Mesenchymal stem cell (in vitro differentiated cells and primary cell): Measurements from ENCODE around the gene MIOX.

ENCODE experiments used
- DNase-seq: peaks from one replicate; pipeline ENCODE4 v3.0.0-alpha.2; 2013
- H2AFZ ChIP-seq: one replicate; pipeline ENCODE4 v1.6.1; 2013; ENCODE audit warnings: low read depth, mild to moderate bottlenecking, control low read depth, inconsistent platforms, low read length, moderate library complexity
- H2AK5ac ChIP-seq: 2 replicates; pipeline ENCODE4 v1.6.1; 2013; ENCODE audit warnings: low read length, moderate library complexity, mild to moderate bottlenecking, inconsistent platforms; ENCODE audit not compliant: severe bottlenecking
- H2BK120ac ChIP-seq: one replicate; pipeline ENCODE4 v1.6.1; 2013; ENCODE audit warnings: low read depth, mild to moderate bottlenecking, inconsistent platforms, low read length, moderate library complexity
- H2BK12ac ChIP-seq, 2 experiments: one replicate each; pipeline ENCODE4 v1.6.1; 2013; ENCODE audit warnings: inconsistent platforms in 2 of 2, low read length in 2 of 2, mild to moderate bottlenecking in 2 of 2, moderate library complexity in 2 of 2, control low read depth in 1 of 2
- H2BK15ac ChIP-seq: one replicate; pipeline ENCODE4 v1.6.1; 2013; ENCODE audit warnings: mild to moderate bottlenecking, low read depth, inconsistent platforms; ENCODE audit not compliant: poor library complexity, severe bottlenecking
- H2BK5ac ChIP-seq: 2 replicates; pipeline ENCODE4 v1.6.1; 2013; ENCODE audit warnings: low read depth, mild to moderate bottlenecking, low read length, control low read depth, inconsistent platforms; ENCODE audit not compliant: poor library complexity, severe bottlenecking
- H3K14ac ChIP-seq, 2 experiments: one replicate each; pipeline ENCODE4 v1.6.1; 2013; ENCODE audit warnings: inconsistent platforms in 2 of 2, low read length in 2 of 2, control low read depth in 1 of 2, mild to moderate bottlenecking in 1 of 2, moderate library complexity in 1 of 2
- H3K18ac ChIP-seq, 2 experiments: one replicate each; pipeline ENCODE4 v1.6.1; 2013; ENCODE audit warnings: inconsistent platforms in 2 of 2, low read length in 2 of 2, control low read depth in 1 of 2, low read depth in 1 of 2, mild to moderate bottlenecking in 1 of 2
- H3K23ac ChIP-seq, 2 experiments: one replicate each; pipeline ENCODE4 v1.6.1; 2013; ENCODE audit warnings: inconsistent platforms in 2 of 2, low read length in 2 of 2, mild to moderate bottlenecking in 2 of 2, moderate library complexity in 2 of 2, control low read depth in 1 of 2
- H3K27ac ChIP-seq: 2 replicates; pipeline ENCODE4 v1.5.1; 2013; ENCODE audit warnings: mild to moderate bottlenecking, moderate library complexity, low read length, control low read depth, inconsistent platforms; ENCODE audit not compliant: poor library complexity, severe bottlenecking
- H3K27me3 ChIP-seq, 2 experiments: 2 replicates each; pipeline versions ENCODE4 v1.6.1 to v1.7.0; 2013; ENCODE audit warnings: low read length in 2 of 2, mild to moderate bottlenecking in 2 of 2, moderate library complexity in 2 of 2, control low read depth in 1 of 2, inconsistent platforms in 1 of 2; ENCODE audit not compliant: control insufficient read depth in 1 of 2, insufficient read depth in 1 of 2
- H3K36me3 ChIP-seq, 2 experiments: 2 replicates each; pipeline versions ENCODE4 v1.6.1 to v1.7.0; 2013; ENCODE audit warnings: low read length in 2 of 2, control low read depth in 1 of 2, inconsistent platforms in 1 of 2, low read depth in 1 of 2, mild to moderate bottlenecking in 1 of 2; ENCODE audit not compliant: insufficient read depth in 2 of 2, control insufficient read depth in 1 of 2
- H3K4ac ChIP-seq, 2 experiments: one replicate each; pipeline ENCODE4 v1.6.1; 2013; ENCODE audit warnings: inconsistent platforms in 2 of 2, low read length in 2 of 2, mild to moderate bottlenecking in 2 of 2, moderate library complexity in 2 of 2, control low read depth in 1 of 2, low read depth in 1 of 2
- H3K4me1 ChIP-seq: 2 replicates; pipeline ENCODE4 v1.6.1; 2013; ENCODE audit warnings: low read depth, low read length, control low read depth; ENCODE audit not compliant: control insufficient read depth, insufficient read depth
- H3K4me2 ChIP-seq: 2 replicates; pipeline ENCODE4 v1.6.1; 2013; ENCODE audit warnings: low read length, mild to moderate bottlenecking, inconsistent platforms; ENCODE audit not compliant: poor library complexity, severe bottlenecking
- H3K4me3 ChIP-seq, 2 experiments: 2 replicates each; pipeline versions ENCODE4 v1.5.1 to v1.7.0; 2013; ENCODE audit warnings: low read length in 2 of 2, mild to moderate bottlenecking in 2 of 2, control low read depth in 1 of 2, low read depth in 1 of 2; ENCODE audit not compliant: insufficient read depth in 1 of 2
- H3K79me1 ChIP-seq: replicated peaks from 2 replicates; pipeline ENCODE4 v1.6.1; 2013; ENCODE audit warnings: mild to moderate bottlenecking, control low read depth, low read length, inconsistent platforms; ENCODE audit not compliant: poor library complexity, severe bottlenecking
- H3K9ac ChIP-seq: 2 replicates; pipeline ENCODE4 v1.7.0; 2013; ENCODE audit warnings: mild to moderate bottlenecking, low read length, moderate library complexity
- H3K9me3 ChIP-seq: 2 replicates; pipeline ENCODE4 v1.7.0; 2013; ENCODE audit warnings: mild to moderate bottlenecking, low read length; ENCODE audit not compliant: control insufficient read depth
- H4K8ac ChIP-seq: one replicate; pipeline ENCODE4 v1.6.1; 2013; ENCODE audit warnings: inconsistent platforms, mild to moderate bottlenecking, low read length, moderate library complexity
- H4K91ac ChIP-seq: one replicate; pipeline ENCODE4 v1.6.1; 2013; ENCODE audit warnings: mild to moderate bottlenecking, low read length, inconsistent platforms
- WGBS: methylation state at CpG from one replicate; pipeline ENCODE4 v1.1.7; 2013; ENCODE audit warnings: mixed read lengths; 5-methylcytosine and 5-hydroxymethylcytosine counted together

MIOX gene

GRCh38 chr22:50452649-50453048 is 34.0 kb upstream of the MIOX start:
- Histone ChIP-seq H3K9me3 (no peaks in the 10 kb centered on the region), H3K27me3 (no peaks in the 10 kb centered on the region), H3K4ac (no peak overlapping the region), H3K18ac (no peak overlapping the region), H2AFZ (no peak overlapping the region), H3K14ac (no peak overlapping the region), H2AK5ac (no peak overlapping the region), H2BK15ac (no peak overlapping the region), H3K4me2 (no peak overlapping the region), H3K4me1 (no peaks in the 10 kb centered on the region), H3K79me1 (peaks cover 17% of the 10 kb centered on the region), H2BK5ac (no peak overlapping the region), H3K36me3 (peaks cover 63 to 81% of the 10 kb centered on the region in 2 experiments), H3K23ac (no peak overlapping the region), H3K4me3 (no peak overlapping the region), H3K9ac (no peak overlapping the region), H3K27ac (no peak overlapping the region), H4K91ac (no peak overlapping the region), H2BK120ac (no peak overlapping the region), H2BK12ac (no peak overlapping the region), H4K8ac (no peak overlapping the region)
- WGBS = 86% methylated on average over 1 of the region's 5 CpGs
- no peak for DNase-seq

- H2BK15ac ChIP-seq = no peak overlapping the region
Observed at GRCh38 chr22:50454556-50455075, 32.0 kb upstream of the MIOX start.

GRCh38 chr22:50455201-50455600 is 31.5 kb upstream of the MIOX start:
- Histone ChIP-seq H3K4me3 (no peak overlapping the region), H3K27me3 (no peaks in the 10 kb centered on the region), H3K4me2 (no peak overlapping the region), H4K8ac (no peak overlapping the region), H2BK12ac (no peak overlapping the region), H3K4me1 (no peaks in the 10 kb centered on the region), H2AFZ (no peak overlapping the region), H3K14ac (no peak overlapping the region), H3K79me1 (peaks cover 25% of the 10 kb centered on the region), H4K91ac (no peak overlapping the region), H3K27ac (no peak overlapping the region), H2BK120ac (no peak overlapping the region), H3K4ac (no peak overlapping the region), H2BK15ac (no peak overlapping the region), H3K36me3 (peaks cover 67 to 80% of the 10 kb centered on the region in 2 experiments), H3K9me3 (no peaks in the 10 kb centered on the region), H3K9ac (no peak overlapping the region), H2BK5ac (no peak overlapping the region), H3K18ac (no peak overlapping the region), H2AK5ac (no peak overlapping the region), H3K23ac (no peak overlapping the region)
- no peak for DNase-seq
- 96% methylated on average over 18 of the region's 18 CpGs for WGBS

More at GRCh38 chr22:50454556-50455075, 32.0 kb upstream of the MIOX start:
- Histone ChIP-seq H3K9ac (no peak overlapping the region), H2BK12ac (no peak overlapping the region), H3K4ac (no peak overlapping the region), H4K8ac (no peak overlapping the region), H2AK5ac (no peak overlapping the region), H3K4me3 (no peak overlapping the region), H2BK5ac (no peak overlapping the region), H3K27me3 (no peaks in the 10 kb centered on the region), H3K4me1 (no peaks in the 10 kb centered on the region), H2AFZ (no peak overlapping the region), H3K4me2 (no peak overlapping the region), H2BK120ac (no peak overlapping the region), H3K36me3 (peaks cover 67 to 80% of the 10 kb centered on the region in 2 experiments), H3K18ac (no peak overlapping the region), H3K23ac (no peak overlapping the region), H3K79me1 (peaks cover 22% of the 10 kb centered on the region), H4K91ac (no peak overlapping the region), H3K27ac (no peak overlapping the region), H3K9me3 (no peaks in the 10 kb centered on the region), H3K14ac (no peak overlapping the region)
- no peak for DNase-seq
- 98% methylated on average over 27 of the region's 27 CpGs for WGBS

GRCh38 chr22:50456026-50456425 is 30.6 kb upstream of the MIOX start:
- Histone ChIP-seq H3K9ac (no peak overlapping the region), H4K8ac (no peak overlapping the region), H4K91ac (no peak overlapping the region), H3K4ac (no peak overlapping the region), H2BK12ac (no peak overlapping the region), H3K4me1 (no peaks in the 10 kb centered on the region), H3K4me2 (no peak overlapping the region), H3K27me3 (no peaks in the 10 kb centered on the region), H2BK120ac (no peak overlapping the region), H3K14ac (no peak overlapping the region), H2AK5ac (no peak overlapping the region), H2AFZ (no peak overlapping the region), H3K27ac (no peak overlapping the region), H3K79me1 (peaks cover 30% of the 10 kb centered on the region), H3K23ac (no peak overlapping the region), H3K18ac (no peak overlapping the region), H2BK15ac (no peak overlapping the region), H3K9me3 (no peaks in the 10 kb centered on the region), H3K4me3 (no peak overlapping the region), H3K36me3 (peaks cover 75 to 82% of the 10 kb centered on the region in 2 experiments), H2BK5ac (no peak overlapping the region)
- no peak for DNase-seq
- WGBS = 95% methylated on average over 11 of the region's 11 CpGs
